Measurements from ENCODE around the gene HOXB7. TPM values are rescaled to one million over a fixed set of nuclear protein-coding genes. Genes with fewer than 3 reads are reported as not detected.

Gene HOXB7
- total RNA-seq, 2 experiments from 2014 or later: 9.2 to 16.3 TPM

GRCh38 chr17:48617471-48618255 lies 6.8 kb upstream of the HOXB7 start:
- Histone ChIP-seq H2AFZ (ENCODE audit: low read length) (no peak overlapping the region), H3K9me3 (ENCODE audit: low read length) (no peaks in the 10 kb centered on the region), H3K79me2 (ENCODE audit: insufficient read depth, low read depth, low read length) (no peaks in the 10 kb centered on the region), H4K20me1 (ENCODE audit: insufficient read depth, low read length) (no peaks in the 10 kb centered on the region), H3K9me2 (ENCODE audit: insufficient read depth, low read length) (no peaks in the 10 kb centered on the region), H3K4me2 (ENCODE audit: low read length) (no peak overlapping the region), H3K4me1 (ENCODE audit: insufficient read depth, low read length, poor library complexity, severe bottlenecking) (peaks cover 1% of the 10 kb centered on the region), H3K4me3 (ENCODE audit: low read depth, low read length, poor library complexity, severe bottlenecking) (no peak overlapping the region), H3K36me3 (ENCODE audit: insufficient read depth, low read length) (no peaks in the 10 kb centered on the region), H3K27ac (ENCODE audit: low read depth, low read length, poor library complexity, severe bottlenecking) (no peak overlapping the region)
- no TSS peak for BruUV-seq (replicated peaks)
- intact Hi-C loops (cut with micrococcal nuclease; ENCODE audit: unreplicated experiment): loop anchor here (1.0 to 5.0 kb wide), 2 partner anchors 310 to 590 kb away; no protein-coding TSS in a partner anchor
- DNase-seq (ENCODE audit: low spot score): no peak
- POLR2A ChIA-PET: no interaction called here
- TF ChIP-seq CTCF (conservative IDR thresholded peaks at IDR 0.05; ENCODE audit: low read length) (no peak), EZH2phosphoT487 (IDR thresholded peaks at IDR 0.05; ENCODE audit: borderline replicate concordance, low read depth, low read length) (no peak)
- CTCF ChIA-PET (ENCODE audit: unreplicated experiment): no interaction called here

- Histone ChIP-seq H2AFZ (ENCODE audit: low read length) (no peak overlapping the region), H3K9me3 (ENCODE audit: low read length) (no peaks in the 10 kb centered on the region), H3K4me3 (ENCODE audit: low read depth, low read length, poor library complexity, severe bottlenecking) (no peak overlapping the region), H3K36me3 (ENCODE audit: insufficient read depth, low read length) (no peaks in the 10 kb centered on the region), H3K4me1 (ENCODE audit: insufficient read depth, low read length, poor library complexity, severe bottlenecking) (peaks cover 9% of the 10 kb centered on the region), H4K20me1 (ENCODE audit: insufficient read depth, low read length) (no peaks in the 10 kb centered on the region), H3K27ac (ENCODE audit: low read depth, low read length, poor library complexity, severe bottlenecking) (no peak overlapping the region), H3K9me2 (ENCODE audit: insufficient read depth, low read length) (no peaks in the 10 kb centered on the region), H3K4me2 (ENCODE audit: low read length) (no peak overlapping the region), H3K79me2 (ENCODE audit: insufficient read depth, low read depth, low read length) (no peaks in the 10 kb centered on the region)
- no TSS peak for BruUV-seq (replicated peaks)
- ChIA-PET POLR2A (no interaction called here), CTCF (ENCODE audit: unreplicated experiment) (no interaction called here)
- DNase-seq (ENCODE audit: low spot score): no peak
- TF ChIP-seq EZH2phosphoT487 (IDR thresholded peaks at IDR 0.05; ENCODE audit: borderline replicate concordance, low read depth, low read length): no peak
- no peak for TF ChIP-seq CTCF (conservative IDR thresholded peaks at IDR 0.05; ENCODE audit: low read length)
- intact Hi-C loops (cut with micrococcal nuclease; ENCODE audit: unreplicated experiment): loop anchor here (5.0 kb wide), 1 partner anchor 590 kb away; no protein-coding TSS in a partner anchor
Measured at GRCh38 chr17:48616717-48617470, 6.1 kb upstream of the HOXB7 start.

Data from OCI-LY7 (cell line).